Esophagus muscularis mucosa (tissue), 4 donors: Measurements from ENCODE around the gene PLCH1. TPM values are rescaled to one million over a fixed set of nuclear protein-coding genes. Genes with fewer than 3 reads are reported as not detected.

Experiments used
- DNase-seq: peaks from one replicate; pipeline ENCODE4 v3.0.0-alpha.2; 2017; ENCODE audit errors: extremely low spot score
- H3K27ac ChIP-seq, 4 donors: fragments of 200-600 bp; sonication (generic); replicated peaks in 1 of 4; 1 replicate in 3 of 4; 2 replicates in 1 of 4; pipeline ENCODE4 v1.5.1; 2016 to 2019; ENCODE audit warnings: mild to moderate bottlenecking in 1 of 4
- H3K27me3 ChIP-seq, 4 donors: fragments of 200-600 bp; sonication (generic); one replicate each; pipeline versions ENCODE4 v1.5.1 to v1.6.0; 2016 to 2019
- H3K36me3 ChIP-seq, 4 donors: fragments of 200-600 bp; sonication (generic); one replicate each; pipeline ENCODE4 v1.5.1; 2016 to 2019
- H3K4me1 ChIP-seq, 4 donors: fragments of 200-600 bp; sonication (generic); one replicate each; pipeline ENCODE4 v1.5.1; 2016 to 2019
- H3K4me3 ChIP-seq, 4 donors: fragments of 200-600 bp; sonication (generic); 1 replicate in 2 of 4; 2 replicates in 2 of 4; pipeline ENCODE4 v1.5.1; 2016 to 2019; ENCODE audit warnings: mild to moderate bottlenecking in 4 of 4, moderate library complexity in 1 of 4
- H3K9me3 ChIP-seq, 4 donors: fragments of 200-600 bp; sonication (generic); 1 replicate in 3 of 4; 2 replicates in 1 of 4; pipeline ENCODE4 v1.5.1; 2016 to 2019
- EP300 ChIP-seq: sonication (generic); formaldehyde crosslinking; IDR thresholded peaks from one replicate; pipeline ENCODE4 v1.6.1; 2017; ENCODE audit warnings: antibody characterized with exemption
- POLR2A ChIP-seq: fragments of 450-650 bp; IDR thresholded peaks from one replicate; pipeline ENCODE4 v1.6.1; 2017; ENCODE audit warnings: antibody characterized with exemption, moderate library complexity, mild to moderate bottlenecking, low read depth
- POLR2AphosphoS5 ChIP-seq, 2 donors: sonication (generic); formaldehyde crosslinking; IDR thresholded peaks; one replicate each; pipeline ENCODE4 v1.6.1; 2017; ENCODE audit warnings: antibody characterized with exemption in 2 of 2
- WGBS: methylation state at CpG from one replicate; pipeline ENCODE4 v1.1.5; 2018; 5-methylcytosine and 5-hydroxymethylcytosine counted together
- intact Hi-C: fragments of 100-400 bp; cut with DNase I; formaldehyde crosslinking; loops from one replicate; pipeline ENCODE4 v1.15.1; 2023
- total RNA-seq, 4 donors: library from RNA; depleted of rRNA; stranded (reverse); fragments of >200 nt; gene quantifications; one replicate each; pipeline versions ENCODE4 v1.1.0 to v1.2.1, GENCODE V29; 2016
- TF ChIP-seq, protein P1 (sequence below), 3 experiments: fragments of 200-600 bp in 2 of 3; fragments of 450-650 bp in 1 of 3; sonication (generic) in 2 of 3; IDR thresholded peaks; one replicate each; pipeline ENCODE4 v1.5.1; 2017 to 2019; ENCODE audit warnings: antibody characterized with exemption in 3 of 3, mild to moderate bottlenecking in 2 of 3, moderate library complexity in 1 of 3

PLCH1 gene
- total RNA-seq, 4 donors from 2014 or later = under 0.01 to 0.52 (median 0.36) TPM

GRCh38 chr3:155420406-155420805, 324.5 kb downstream of the PLCH1 start:
- Histone ChIP-seq H3K27me3 (no peaks in the 10 kb centered on the region), H3K36me3 (no peaks in the 10 kb centered on the region), H3K4me1 (no peaks in the 10 kb centered on the region), H3K9me3 (no peaks in the 10 kb centered on the region), H3K27ac (no peak overlapping the region), H3K4me3 (no peak overlapping the region)
- no peak for TF ChIP-seq POLR2AphosphoS5 (IDR thresholded peaks at IDR 0.05)
- TF ChIP-seq, protein P1, sequence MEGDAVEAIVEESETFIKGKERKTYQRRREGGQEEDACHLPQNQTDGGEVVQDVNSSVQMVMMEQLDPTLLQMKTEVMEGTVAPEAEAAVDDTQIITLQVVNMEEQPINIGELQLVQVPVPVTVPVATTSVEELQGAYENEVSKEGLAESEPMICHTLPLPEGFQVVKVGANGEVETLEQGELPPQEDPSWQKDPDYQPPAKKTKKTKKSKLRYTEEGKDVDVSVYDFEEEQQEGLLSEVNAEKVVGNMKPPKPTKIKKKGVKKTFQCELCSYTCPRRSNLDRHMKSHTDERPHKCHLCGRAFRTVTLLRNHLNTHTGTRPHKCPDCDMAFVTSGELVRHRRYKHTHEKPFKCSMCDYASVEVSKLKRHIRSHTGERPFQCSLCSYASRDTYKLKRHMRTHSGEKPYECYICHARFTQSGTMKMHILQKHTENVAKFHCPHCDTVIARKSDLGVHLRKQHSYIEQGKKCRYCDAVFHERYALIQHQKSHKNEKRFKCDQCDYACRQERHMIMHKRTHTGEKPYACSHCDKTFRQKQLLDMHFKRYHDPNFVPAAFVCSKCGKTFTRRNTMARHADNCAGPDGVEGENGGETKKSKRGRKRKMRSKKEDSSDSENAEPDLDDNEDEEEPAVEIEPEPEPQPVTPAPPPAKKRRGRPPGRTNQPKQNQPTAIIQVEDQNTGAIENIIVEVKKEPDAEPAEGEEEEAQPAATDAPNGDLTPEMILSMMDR (IDR thresholded peaks at IDR 0.05) = no peak
- no peak for TF ChIP-seq POLR2A
- intact Hi-C loops = no loop called here
- DNase-seq = no peak
- 68% methylated on average over 4 of the region's 4 CpGs for WGBS

GRCh38 chr3:155418407-155418806, 326.5 kb downstream of the PLCH1 start:
- H3K27ac ChIP-seq = no peak overlapping the region
- no peaks in the 10 kb centered on the region for H3K36me3 ChIP-seq
- H3K9me3 ChIP-seq = no peaks in the 10 kb centered on the region
- H3K27me3 ChIP-seq = no peaks in the 10 kb centered on the region
- TF ChIP-seq POLR2A = no peak
- no peak for TF ChIP-seq POLR2AphosphoS5 (IDR thresholded peaks at IDR 0.05)
- TF ChIP-seq, protein P1 (IDR thresholded peaks at IDR 0.05) = no peak
- no peak for TF ChIP-seq EP300
- H3K4me1 ChIP-seq = no peaks in the 10 kb centered on the region
- intact Hi-C loops = no loop called here
- peak; percentile 86 for DNase-seq
- no peak overlapping the region for H3K4me3 ChIP-seq
- 19% methylated on average over 2 of the region's 2 CpGs for WGBS

DNA sequence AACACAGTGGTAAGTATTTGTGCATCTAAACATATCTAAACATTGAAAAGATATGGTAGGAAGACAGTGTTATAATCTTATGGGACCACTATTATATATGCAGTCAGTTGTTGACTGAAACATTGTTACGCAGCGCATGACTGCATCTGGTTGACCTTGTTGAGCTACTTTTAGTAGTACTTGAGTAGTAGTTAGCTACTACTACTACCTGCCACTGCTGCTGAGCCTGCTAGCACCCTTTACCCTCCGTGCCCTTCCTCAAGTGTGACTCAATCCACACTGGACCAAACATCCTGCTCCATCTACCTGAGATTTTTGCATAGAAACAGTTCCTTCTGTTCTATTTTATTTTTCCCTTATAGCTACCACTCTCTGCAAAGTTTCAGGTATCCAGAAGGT, 327.8 kb downstream of the PLCH1 start:
- Histone ChIP-seq H3K27ac (no peak overlapping the region), H3K9me3 (no peaks in the 10 kb centered on the region), H3K36me3 (no peaks in the 10 kb centered on the region), H3K4me1 (peaks cover 0 to 5% (median 0%) of the 10 kb centered on the region in 4 donors), H3K27me3 (no peaks in the 10 kb centered on the region), H3K4me3 (no peak overlapping the region)
- 58% methylated on average over 3 of the region's 3 CpGs for WGBS
- peak; percentile 19 for DNase-seq
- TF ChIP-seq POLR2A (no peak), EP300 (no peak), POLR2AphosphoS5 (IDR thresholded peaks at IDR 0.05) (no peak)
- TF ChIP-seq, protein P1 (IDR thresholded peaks at IDR 0.05) = no peak
- intact Hi-C loops = no loop called here

DNA sequence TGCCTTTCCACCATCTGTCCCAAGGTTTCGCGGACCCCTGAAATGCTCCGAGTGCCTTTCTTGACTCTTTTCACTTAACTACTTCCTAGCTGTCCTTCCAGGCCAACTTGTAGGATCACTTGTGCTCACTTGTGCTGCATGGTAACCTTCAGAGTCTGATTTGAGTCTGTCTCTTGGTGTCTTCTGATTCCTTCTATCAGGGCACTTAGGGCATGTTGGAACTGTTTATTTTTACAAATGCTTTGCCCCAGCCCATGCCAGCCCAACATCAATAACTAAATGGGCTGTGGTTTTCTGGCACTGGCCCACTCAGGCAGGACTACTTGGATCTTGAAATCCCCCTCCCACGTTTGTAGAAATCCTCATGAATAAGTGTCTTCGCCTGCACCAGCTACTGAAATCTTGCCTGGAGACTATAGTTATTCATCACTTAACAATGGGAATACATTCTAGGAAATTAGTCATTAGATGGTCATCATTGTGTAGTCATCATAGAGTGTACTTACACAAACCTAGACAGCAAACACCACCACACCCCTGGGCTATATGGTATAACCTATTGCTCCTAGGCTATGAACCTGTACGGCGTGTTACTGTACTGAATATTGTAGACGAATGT, 328.3 kb downstream of the PLCH1 start:
- H3K36me3 ChIP-seq = no peaks in the 10 kb centered on the region
- no peak overlapping the region for H3K27ac ChIP-seq
- TF ChIP-seq POLR2AphosphoS5 (IDR thresholded peaks at IDR 0.05) (no peak), EP300 (no peak), POLR2A (no peak)
- TF ChIP-seq, protein P1 (IDR thresholded peaks at IDR 0.05) = no peak

GRCh38 chr3:155412904-155413303, 332.0 kb downstream of the PLCH1 start:
- intact Hi-C loops = no loop called here
- Histone ChIP-seq H3K36me3 (no peaks in the 10 kb centered on the region), H3K9me3 (no peaks in the 10 kb centered on the region), H3K4me1 (peaks cover 0 to 5% (median 0%) of the 10 kb centered on the region in 4 donors), H3K27me3 (no peaks in the 10 kb centered on the region), H3K27ac (no peak overlapping the region), H3K4me3 (no peak overlapping the region)
- WGBS = 81% methylated on average over 3 of the region's 3 CpGs
- TF ChIP-seq, protein P1 (IDR thresholded peaks at IDR 0.05) = no peak
- TF ChIP-seq EP300 (no peak), POLR2AphosphoS5 (IDR thresholded peaks at IDR 0.05) (no peak), POLR2A (no peak)
- DNase-seq = peak; percentile 53

More for the DNA sequence above, 328.3 kb downstream of the PLCH1 start:
- Histone ChIP-seq H3K9me3 (no peaks in the 10 kb centered on the region), H3K4me3 (no peak overlapping the region), H3K27me3 (no peaks in the 10 kb centered on the region), H3K4me1 (peaks cover 0 to 5% (median 0%) of the 10 kb centered on the region in 4 donors)
- intact Hi-C loops = no loop called here
- WGBS = 92% methylated on average over 8 of the region's 8 CpGs
- DNase-seq = peak; percentile 55
